Measurements from ENCODE around the gene C1orf226.
"Not testable (repeated sequence)": the region's sequence is repeated elsewhere in the genome, so short reads cannot be mapped to it uniquely, and the experiment has no call there.

The C1orf226 gene

GRCh38 chr1:162416909-162417308 lies 35.4 kb downstream of the C1orf226 start:
- no peak for DNase-seq

- DNase-seq, result no peak
Measured at GRCh38 chr1:162417650-162418049, 36.1 kb downstream of the C1orf226 start.

- not testable (repeated sequence) for DNase-seq
Measured at GRCh38 chr1:162418584-162418983, 37.1 kb downstream of the C1orf226 start.

DNA sequence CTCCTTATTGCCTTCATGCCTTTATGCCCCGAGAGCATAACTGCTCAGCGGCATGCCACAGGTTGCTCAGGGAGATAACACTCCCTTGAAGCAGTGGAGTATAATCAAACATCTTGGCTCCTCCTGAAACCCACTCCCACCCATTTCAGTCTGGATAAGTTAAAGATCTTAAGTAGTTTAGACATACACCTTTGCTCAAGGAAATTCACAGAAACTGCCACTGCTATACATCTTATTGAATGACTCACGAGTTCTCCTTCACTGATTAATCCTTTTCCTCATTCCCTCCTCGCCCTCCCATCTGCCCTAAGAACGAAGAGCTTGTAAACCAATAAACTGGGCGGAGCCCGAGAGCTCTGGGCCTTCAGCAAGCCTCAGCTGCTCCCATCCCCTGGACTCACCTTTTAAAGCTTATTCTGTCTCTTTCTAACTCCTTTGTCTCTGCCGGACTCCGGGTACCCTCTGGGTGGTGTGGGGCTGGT lies 38.0 kb downstream of the C1orf226 start:
- DNase-seq, result not testable (repeated sequence)

GRCh38 chr1:162420120-162420519 lies 38.6 kb downstream of the C1orf226 start:
- DNase-seq, result no peak

GRCh38 chr1:162421258-162422164 lies 40.0 kb downstream of the C1orf226 start:
- no peak for DNase-seq

DNA sequence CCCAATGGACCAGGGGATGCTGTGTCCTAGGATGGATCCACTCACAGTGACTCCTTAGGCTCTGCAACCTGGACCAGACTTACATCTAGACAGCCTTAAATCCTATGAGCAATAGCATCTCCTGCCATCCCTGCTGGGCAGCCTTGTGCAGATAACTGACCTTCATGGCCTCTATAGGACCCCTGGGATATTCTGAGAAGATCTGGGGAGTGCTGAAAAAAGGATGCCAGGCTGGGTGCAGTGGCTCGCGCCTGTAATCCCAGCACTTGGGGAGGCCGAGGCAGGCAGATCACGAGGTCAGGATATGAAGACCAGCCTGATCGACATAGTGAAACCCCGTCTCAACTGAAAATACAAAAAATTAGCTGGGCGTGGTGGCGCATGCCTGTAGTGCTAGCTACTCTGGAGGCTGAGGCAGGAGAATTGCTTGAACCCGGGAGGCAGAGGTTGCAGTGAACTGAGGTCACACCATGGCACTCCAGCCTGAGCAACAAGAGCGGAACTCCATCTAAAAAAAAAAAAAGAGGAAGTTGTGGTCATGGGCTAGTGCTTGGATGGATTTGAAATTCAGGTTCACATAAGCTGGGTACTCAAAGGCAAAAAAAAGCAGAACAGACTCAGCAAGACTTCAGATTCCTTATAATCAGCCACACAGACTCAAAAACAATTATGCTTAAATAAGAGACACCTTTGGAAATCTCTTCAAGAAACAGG lies 41.3 kb downstream of the C1orf226 start:
- DNase-seq, result no peak

DNA sequence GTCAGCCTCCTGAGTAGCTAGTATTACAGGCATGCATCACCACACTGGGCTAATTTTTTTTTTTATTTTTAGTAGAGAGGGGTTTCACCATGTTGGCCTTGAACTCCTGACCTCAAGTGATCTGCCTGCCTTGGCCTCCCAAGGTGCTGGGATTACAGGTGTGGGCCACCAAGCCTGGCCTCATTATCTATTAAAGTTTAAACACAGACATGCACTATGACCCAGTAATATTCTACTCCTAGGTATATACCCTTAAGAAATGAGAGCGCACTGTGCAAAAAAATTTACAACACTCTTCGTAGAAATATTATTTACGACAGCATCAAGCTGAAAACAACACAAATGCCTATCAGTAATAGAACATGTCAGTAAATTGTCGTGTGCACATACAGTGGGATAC lies 49.1 kb downstream of the C1orf226 start:
- no peak for DNase-seq

GRCh38 chr1:162432977-162433713 lies 51.6 kb downstream of the C1orf226 start:
- not testable (repeated sequence) for DNase-seq
